Lower leg skin (tissue), 3 donors: ENCODE results near the gene TMEM62.

Experiments used
- CTCF ChIP-seq, 3 donors: fragments of 450-650 bp; IDR thresholded peaks; one replicate each; pipeline ENCODE4 v1.5.1; 2016; ENCODE audit warnings: antibody characterized with exemption in 3 of 3, mild to moderate bottlenecking in 3 of 3, moderate library complexity in 2 of 3
- POLR2A ChIP-seq, 2 donors: fragments of 450-650 bp; IDR thresholded peaks; one replicate each; pipeline ENCODE4 v1.6.1; 2016 to 2017; ENCODE audit warnings: antibody characterized with exemption in 2 of 2, mild to moderate bottlenecking in 1 of 2, moderate library complexity in 1 of 2

GRCh38 chr15:43211224-43211735 is 77.9 kb downstream of the TMEM62 start:
- no peak for TF ChIP-seq CTCF (IDR thresholded peaks at IDR 0.05)
- no peak for TF ChIP-seq POLR2A (IDR thresholded peaks at IDR 0.05)
